ENCODE data around the gene ART5. TPM values are rescaled to one million over a fixed set of nuclear protein-coding genes. Genes with fewer than 3 reads are reported as not detected.

The ART5 gene
- total RNA-seq (0.50 and 0.77 TPM in 2 replicates), polyA plus RNA-seq (0.15 TPM in 1 of 2 replicates, not detected in the other), polyA minus RNA-seq (ENCODE audit: low replicate concordance) (not detected in 2 replicates)
- 0.09 TPM in 1 of 2 replicates, not detected in the other for polyA plus RNA-seq (2012)

- Histone ChIP-seq H3K9ac (ENCODE audit: insufficient read depth, low read length) (peak within 1 kb of the TSS; percentile 16), H3K79me2 (ENCODE audit: control insufficient read depth, insufficient read depth, low read length) (no peaks in the 10 kb centered on the region), H3K4me1 (ENCODE audit: control insufficient read depth, extremely low read depth, insufficient read depth, low read length) (no peaks in the 10 kb centered on the region), H3K9me3 (ENCODE audit: control insufficient read depth, insufficient read depth, low read depth, low read length) (no peaks in the 10 kb centered on the region), H3K27me3 (ENCODE audit: control insufficient read depth, insufficient read depth, low read length) (peaks cover 4% of the 10 kb centered on the region), H3K27ac (ENCODE audit: insufficient read depth, low read length) (no peak within 1 kb of the TSS), H3K4me3 (replicated peaks in 1 of 4; ENCODE audit: control extremely low read depth in 1 of 4, insufficient read depth in 1 of 4, low read depth in 3 of 4, low read length in 4 of 4) (peak within 1 kb of the TSS; percentile 46 to 58 (median 48)), H3K36me3 (ENCODE audit: control insufficient read depth, insufficient read depth, low read length) (no peaks in the 10 kb centered on the region), H3K4me2 (ENCODE audit: extremely low read depth, insufficient read depth, low read length) (peak within 1 kb of the TSS; percentile 93), H4K20me1 (ENCODE audit: control insufficient read depth, extremely low read depth, insufficient read depth, low read length) (no peaks in the 10 kb centered on the region), H2AFZ (ENCODE audit: low read length) (peak within 1 kb of the TSS; percentile 13)
- no peak for DNase-seq (ENCODE audit: low read depth in 2 of 2)
- TF ChIP-seq EZH2 (IDR thresholded peaks at IDR 0.05; ENCODE audit: low read length, missing control alignments): no peak
Observed at GRCh38 chr11:3641701-3642070, at the start of gene ART5. TSS of gene ART5 (minus strand) at chr11:3641992. CDS start at chr11:3641862, 130 bp downstream.

- Histone ChIP-seq H3K4me3 (replicated peaks in 1 of 4; ENCODE audit: control extremely low read depth in 1 of 4, insufficient read depth in 1 of 4, low read depth in 3 of 4, low read length in 4 of 4) (no peak overlapping the region), H3K4me1 (ENCODE audit: control insufficient read depth, extremely low read depth, insufficient read depth, low read length) (no peaks in the 10 kb centered on the region), H3K36me3 (ENCODE audit: control insufficient read depth, insufficient read depth, low read length) (peaks cover 19% of the 10 kb centered on the region), H3K9me3 (ENCODE audit: control insufficient read depth, insufficient read depth, low read depth, low read length) (no peaks in the 10 kb centered on the region), H3K27me3 (ENCODE audit: control insufficient read depth, insufficient read depth, low read length) (no peaks in the 10 kb centered on the region), H3K9ac (ENCODE audit: insufficient read depth, low read length) (no peak overlapping the region), H2AFZ (ENCODE audit: low read length) (no peak overlapping the region), H4K20me1 (ENCODE audit: control insufficient read depth, extremely low read depth, insufficient read depth, low read length) (no peaks in the 10 kb centered on the region), H3K27ac (ENCODE audit: insufficient read depth, low read length) (no peak overlapping the region), H3K4me2 (ENCODE audit: extremely low read depth, insufficient read depth, low read length) (no peak overlapping the region), H3K79me2 (ENCODE audit: control insufficient read depth, insufficient read depth, low read length) (no peaks in the 10 kb centered on the region)
- peak in 1 of 2 donors; percentile 23 for DNase-seq (ENCODE audit: low read depth in 2 of 2)
- TF ChIP-seq CTCF (conservative IDR thresholded peaks at IDR 0.05 in 1 of 2, IDR thresholded peaks at IDR 0.05 in 1 of 2; ENCODE audit: low read depth in 1 of 2, low read length in 2 of 2) (no peak), EZH2 (IDR thresholded peaks at IDR 0.05; ENCODE audit: low read length, missing control alignments) (no peak)
Observed at GRCh38 chr11:3686751-3687150, 45.0 kb upstream of the ART5 start.

- peaks cover 18% of the 10 kb centered on the region for H3K36me3 ChIP-seq (ENCODE audit: control insufficient read depth, insufficient read depth, low read length)
- H4K20me1 ChIP-seq (ENCODE audit: control insufficient read depth, extremely low read depth, insufficient read depth, low read length): no peaks in the 10 kb centered on the region
- H3K4me1 ChIP-seq (ENCODE audit: control insufficient read depth, extremely low read depth, insufficient read depth, low read length): no peaks in the 10 kb centered on the region
- no peak overlapping the region for H2AFZ ChIP-seq (ENCODE audit: low read length)
- no peak overlapping the region for H3K4me3 ChIP-seq (replicated peaks in 1 of 4; ENCODE audit: control extremely low read depth in 1 of 4, insufficient read depth in 1 of 4, low read depth in 3 of 4, low read length in 4 of 4)
- H3K9me3 ChIP-seq (ENCODE audit: control insufficient read depth, insufficient read depth, low read depth, low read length): no peaks in the 10 kb centered on the region
- no peaks in the 10 kb centered on the region for H3K27me3 ChIP-seq (ENCODE audit: control insufficient read depth, insufficient read depth, low read length)
- peak in 1 of 2 donors; percentile 25 for DNase-seq (ENCODE audit: low read depth in 2 of 2)
- no peak overlapping the region for H3K4me2 ChIP-seq (ENCODE audit: extremely low read depth, insufficient read depth, low read length)
- H3K27ac ChIP-seq (ENCODE audit: insufficient read depth, low read length): no peak overlapping the region
- TF ChIP-seq CTCF (conservative IDR thresholded peaks at IDR 0.05 in 1 of 2, IDR thresholded peaks at IDR 0.05 in 1 of 2; ENCODE audit: low read depth in 1 of 2, low read length in 2 of 2) (no peak), EZH2 (IDR thresholded peaks at IDR 0.05; ENCODE audit: low read length, missing control alignments) (no peak)
- H3K9ac ChIP-seq (ENCODE audit: insufficient read depth, low read length): no peak overlapping the region
- H3K79me2 ChIP-seq (ENCODE audit: control insufficient read depth, insufficient read depth, low read length): no peaks in the 10 kb centered on the region
Observed at GRCh38 chr11:3685923-3686322, 44.1 kb upstream of the ART5 start.

All from fibroblast of lung (primary cell).